ENCODE measurements around the gene TAS2R41. TPM values are rescaled to one million over a fixed set of nuclear protein-coding genes. Genes with fewer than 3 reads are reported as not detected.
"Not testable (repeated sequence)": the region's sequence is repeated elsewhere in the genome, so short reads cannot be mapped to it uniquely, and the experiment has no call there.

The TAS2R41 gene
- polyA plus RNA-seq, 1 donor from 2014 or later: not detected

DNA sequence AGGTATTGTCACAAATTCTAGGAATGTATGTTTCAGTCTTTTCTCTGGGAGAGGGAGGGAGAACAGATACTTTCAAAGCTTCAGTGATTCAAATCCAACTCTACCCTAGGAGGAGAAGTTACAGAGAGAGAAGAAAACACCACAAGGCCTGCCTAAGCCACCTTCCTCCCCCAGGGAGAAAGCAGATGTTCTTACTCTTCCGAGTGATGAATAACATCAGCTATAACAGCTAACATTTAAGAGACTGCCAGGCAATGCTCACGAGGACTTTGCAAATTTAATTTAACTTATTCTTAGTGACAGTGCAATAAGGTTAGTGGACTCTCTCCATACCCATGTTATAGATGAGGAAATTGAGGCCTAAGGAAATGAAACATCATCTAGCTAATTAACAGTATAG is 36.8 kb downstream of the TAS2R41 start:
- H3K27ac Mint-ChIP-seq: no peak overlapping the region
- no peaks in the 10 kb centered on the region for H3K9me3 Mint-ChIP-seq
- H3K4me3 Mint-ChIP-seq: no peak overlapping the region
- H3K36me3 Mint-ChIP-seq: no peaks in the 10 kb centered on the region
- peaks cover 13% of the 10 kb centered on the region for H3K27me3 Mint-ChIP-seq
- H3K4me1 Mint-ChIP-seq: no peaks in the 10 kb centered on the region

DNA sequence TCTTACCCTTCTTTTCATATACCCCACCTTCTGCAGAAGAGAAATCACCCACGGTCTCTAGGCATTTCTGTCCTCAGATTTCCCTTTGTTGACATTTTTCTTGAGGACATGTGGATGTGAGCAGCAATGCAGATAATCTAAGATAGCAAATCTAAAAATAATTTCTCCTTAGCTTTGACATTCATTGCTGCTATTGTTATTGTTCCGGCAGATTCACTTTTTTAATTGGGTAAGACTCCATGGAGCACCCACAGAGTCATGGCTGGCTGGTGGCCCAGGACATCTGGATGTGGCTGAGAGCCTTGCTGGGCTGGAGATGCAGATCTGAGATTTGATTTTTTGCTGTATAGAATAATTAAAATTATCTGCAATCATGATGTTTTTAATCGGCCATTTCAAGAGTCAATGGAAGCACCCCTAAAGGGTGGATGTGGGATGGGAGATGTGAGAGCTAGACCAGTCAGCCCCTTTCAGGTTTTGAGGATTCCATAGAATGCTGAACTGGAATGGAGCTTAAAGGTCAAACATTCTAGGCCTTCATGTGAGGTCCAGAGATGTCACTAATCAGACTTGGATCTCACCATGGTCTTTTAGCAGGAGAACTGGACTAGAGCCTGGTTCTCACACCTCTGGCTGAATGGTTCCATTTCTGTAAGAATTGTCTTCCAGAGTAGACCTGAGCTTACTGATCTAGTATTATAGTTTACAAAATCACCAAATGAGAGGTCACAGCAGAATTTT is 37.5 kb downstream of the TAS2R41 start:
- Mint-ChIP-seq H3K4me1 (no peaks in the 10 kb centered on the region), H3K27ac (no peak overlapping the region), H3K4me3 (no peak overlapping the region), H3K9me3 (no peaks in the 10 kb centered on the region), H3K27me3 (peaks cover 12% of the 10 kb centered on the region), H3K36me3 (no peaks in the 10 kb centered on the region)

DNA sequence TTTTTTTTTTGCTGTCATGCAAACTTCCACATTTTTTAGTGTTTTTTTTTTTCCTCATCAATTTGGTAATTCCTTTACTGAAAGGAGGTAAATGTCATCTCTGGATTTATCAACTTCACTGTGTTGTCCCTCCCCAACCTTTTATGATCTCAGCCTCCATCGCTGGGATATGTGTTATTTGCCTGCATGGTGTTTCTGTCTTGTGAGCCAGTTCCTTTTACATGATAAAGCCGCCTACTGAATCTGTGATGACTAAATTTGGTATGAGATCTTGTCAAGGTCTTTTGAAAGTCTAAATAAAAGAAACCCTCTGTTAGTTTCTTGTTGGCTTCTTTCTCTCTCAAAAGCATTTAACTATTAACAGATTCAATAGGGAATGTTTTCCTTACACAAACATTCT is 39.3 kb downstream of the TAS2R41 start:
- Mint-ChIP-seq H3K27me3 (peaks cover 16% of the 10 kb centered on the region), H3K9me3 (no peaks in the 10 kb centered on the region), H3K27ac (no peak overlapping the region), H3K4me3 (no peak overlapping the region), H3K36me3 (no peaks in the 10 kb centered on the region), H3K4me1 (no peaks in the 10 kb centered on the region)

DNA sequence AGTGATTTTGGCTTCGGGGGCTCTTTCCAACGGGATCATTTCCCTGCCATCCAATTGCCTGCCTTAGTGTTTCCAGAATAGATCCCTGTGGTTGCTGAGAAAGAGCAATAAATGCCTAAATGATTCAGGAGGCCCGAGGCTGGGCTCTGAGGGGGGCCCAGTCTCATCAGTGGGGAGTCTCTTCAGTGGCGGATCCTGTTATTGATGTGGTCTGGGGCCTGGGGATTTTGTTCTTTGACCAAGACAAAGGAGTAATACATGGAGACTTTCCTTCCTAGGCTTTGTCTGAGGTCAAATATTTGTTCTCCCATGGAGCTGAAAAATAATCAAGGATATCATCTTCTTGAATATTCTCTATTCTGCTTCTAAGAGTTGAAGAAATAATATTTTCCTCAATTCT is 40.8 kb downstream of the TAS2R41 start:
- Mint-ChIP-seq H3K36me3 (no peaks in the 10 kb centered on the region), H3K27ac (no peak overlapping the region)

DNA sequence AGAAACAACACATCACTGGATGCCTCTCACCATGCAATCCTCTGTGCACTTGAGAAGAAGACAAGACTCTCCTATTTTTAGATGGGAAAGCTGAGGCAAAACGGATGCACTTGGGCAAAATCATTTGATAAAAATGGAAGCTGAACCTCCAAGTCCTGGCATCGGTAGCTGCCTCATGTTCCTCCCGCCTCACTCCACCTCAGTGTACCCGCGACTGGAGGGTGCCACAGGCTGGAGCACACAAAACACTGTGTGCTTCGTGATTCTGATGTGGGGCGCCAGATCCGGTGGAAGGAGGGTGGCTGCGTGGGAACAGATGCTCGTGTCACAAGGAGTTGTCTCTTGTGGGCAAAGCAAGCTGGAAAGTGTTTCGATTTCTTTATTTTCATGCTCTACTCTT is 41.3 kb downstream of the TAS2R41 start:
- Mint-ChIP-seq H3K9me3 (no peaks in the 10 kb centered on the region), H3K36me3 (no peaks in the 10 kb centered on the region), H3K27me3 (peaks cover 11% of the 10 kb centered on the region), H3K4me3 (no peak overlapping the region), H3K27ac (peak overlapping the region in 1 of 3 donors; percentile 36), H3K4me1 (no peaks in the 10 kb centered on the region)

More for the DNA sequence above, 40.8 kb downstream of the TAS2R41 start:
- no peak overlapping the region for H3K4me3 Mint-ChIP-seq
- no peaks in the 10 kb centered on the region for H3K9me3 Mint-ChIP-seq
- H3K4me1 Mint-ChIP-seq: no peaks in the 10 kb centered on the region
- H3K27me3 Mint-ChIP-seq: peaks cover 11% of the 10 kb centered on the region

DNA sequence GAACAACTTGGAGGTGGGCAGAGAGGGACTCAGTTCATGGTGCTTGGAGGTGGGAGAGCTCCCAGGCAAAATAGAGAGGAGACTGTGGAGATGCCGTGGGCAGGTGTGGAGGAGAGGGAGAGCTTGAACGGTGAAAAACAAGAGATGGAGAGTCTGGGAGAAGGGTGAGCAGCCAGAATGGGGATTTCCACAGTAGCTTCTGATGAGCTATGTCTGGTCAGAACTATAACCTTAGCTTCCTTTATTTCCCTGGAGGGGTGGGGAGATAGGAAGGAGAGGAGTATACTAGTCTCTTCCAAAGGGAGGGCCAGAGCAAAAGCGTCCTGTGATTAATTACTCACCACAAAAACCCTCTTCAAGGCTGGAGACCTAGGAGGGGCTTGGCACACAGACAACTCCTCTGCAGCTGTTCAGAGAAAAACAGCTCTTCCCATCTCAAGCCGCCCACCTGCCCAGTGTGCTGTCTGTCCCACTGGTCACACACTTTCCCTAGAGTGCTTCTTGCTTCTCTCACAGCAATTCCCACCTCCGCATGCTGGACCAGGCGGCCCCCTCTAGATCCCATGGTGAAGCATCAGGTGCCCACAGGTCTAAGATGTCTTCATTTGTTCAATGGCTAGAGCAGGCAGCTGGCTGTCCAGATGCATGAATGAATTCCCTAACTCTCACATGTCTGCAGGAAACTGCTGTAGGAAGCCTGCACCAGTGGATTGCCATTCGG is 41.9 kb downstream of the TAS2R41 start:
- H3K36me3 Mint-ChIP-seq: no peaks in the 10 kb centered on the region
- H3K4me1 Mint-ChIP-seq: no peaks in the 10 kb centered on the region
- H3K27me3 Mint-ChIP-seq: peaks cover 11% of the 10 kb centered on the region
- no peaks in the 10 kb centered on the region for H3K9me3 Mint-ChIP-seq
- peak overlapping the region in 1 of 3 donors; percentile 36 for H3K27ac Mint-ChIP-seq
- H3K4me3 Mint-ChIP-seq: no peak overlapping the region

DNA sequence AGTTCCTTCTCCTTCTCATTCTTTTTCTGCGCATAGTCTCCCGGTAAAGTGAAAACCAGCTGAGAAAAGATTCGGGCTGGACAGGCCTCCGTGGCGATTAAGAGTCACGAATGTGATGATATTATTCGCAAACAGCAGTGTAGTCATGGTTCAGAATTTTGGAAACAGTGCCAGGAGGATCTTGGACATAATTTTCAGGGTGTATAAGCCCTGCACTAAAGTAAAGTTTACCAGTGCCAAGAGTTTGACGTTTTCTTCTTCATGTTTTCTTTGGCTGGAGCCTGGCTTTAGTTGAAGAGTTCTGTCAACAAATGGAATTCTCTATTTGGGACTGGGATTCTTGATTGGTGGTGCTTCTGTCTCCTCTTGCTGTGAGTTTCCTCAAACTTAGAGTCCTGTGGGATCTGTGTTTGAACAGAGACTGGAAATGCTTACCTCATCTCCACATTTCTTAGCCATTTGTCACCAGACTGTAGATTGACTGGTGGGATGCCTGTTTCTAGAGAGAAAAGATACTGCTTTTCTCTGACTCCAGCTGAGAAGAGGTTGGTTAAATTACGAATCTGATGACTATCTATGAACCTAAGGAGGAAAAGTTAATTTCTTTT is 44.7 kb downstream of the TAS2R41 start:
- not testable (repeated sequence) for H3K27me3 Mint-ChIP-seq, H3K4me1 Mint-ChIP-seq, H3K36me3 Mint-ChIP-seq, H3K27ac Mint-ChIP-seq, H3K9me3 Mint-ChIP-seq, H3K4me3 Mint-ChIP-seq

Other genes with a start within 250 kb of the TAS2R41 start
- gene GSTK1, start 214.4 kb upstream of the TAS2R41 start, polyA plus RNA-seq: 329 TPM
- not detected for gene TMEM139, start 192.9 kb upstream of the TAS2R41 start, polyA plus RNA-seq
- gene CASP2, start 189.5 kb upstream of the TAS2R41 start, polyA plus RNA-seq: 23.7 TPM
- not detected for gene CLCN1, start 161.8 kb upstream of the TAS2R41 start, polyA plus RNA-seq
- gene FAM131B, start 115.2 kb upstream of the TAS2R41 start, polyA plus RNA-seq: 0.38 TPM
- 51.3 TPM for gene ZYX, start 96.5 kb upstream of the TAS2R41 start, polyA plus RNA-seq
- 0.80 TPM for gene EPHA1, start 69.0 kb upstream of the TAS2R41 start, polyA plus RNA-seq
- gene TAS2R60, start 34.4 kb upstream of the TAS2R41 start, polyA plus RNA-seq: not detected
- gene CTAGE15, start 93.9 kb downstream of the TAS2R41 start, polyA plus RNA-seq: 0.50 TPM
- gene TCAF2, start 143.1 kb downstream of the TAS2R41 start, polyA plus RNA-seq: 2.4 TPM